Smooth muscle cell of the umbilical artery (primary cell): ENCODE data around the gene GADD45G. TPM values are rescaled to one million over a fixed set of nuclear protein-coding genes. Genes with fewer than 3 reads are reported as not detected.

Source experiments
- total RNA-seq: library from RNA; depleted of rRNA; stranded (reverse); fragments of >200 nt; gene quantifications from 2 replicates; pipeline ENCODE4 v1.2.3, GENCODE V29; 2014

The GADD45G gene, protein sequence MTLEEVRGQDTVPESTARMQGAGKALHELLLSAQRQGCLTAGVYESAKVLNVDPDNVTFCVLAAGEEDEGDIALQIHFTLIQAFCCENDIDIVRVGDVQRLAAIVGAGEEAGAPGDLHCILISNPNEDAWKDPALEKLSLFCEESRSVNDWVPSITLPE
- 0.51 and 1.8 TPM in 2 replicates for total RNA-seq

DNA sequence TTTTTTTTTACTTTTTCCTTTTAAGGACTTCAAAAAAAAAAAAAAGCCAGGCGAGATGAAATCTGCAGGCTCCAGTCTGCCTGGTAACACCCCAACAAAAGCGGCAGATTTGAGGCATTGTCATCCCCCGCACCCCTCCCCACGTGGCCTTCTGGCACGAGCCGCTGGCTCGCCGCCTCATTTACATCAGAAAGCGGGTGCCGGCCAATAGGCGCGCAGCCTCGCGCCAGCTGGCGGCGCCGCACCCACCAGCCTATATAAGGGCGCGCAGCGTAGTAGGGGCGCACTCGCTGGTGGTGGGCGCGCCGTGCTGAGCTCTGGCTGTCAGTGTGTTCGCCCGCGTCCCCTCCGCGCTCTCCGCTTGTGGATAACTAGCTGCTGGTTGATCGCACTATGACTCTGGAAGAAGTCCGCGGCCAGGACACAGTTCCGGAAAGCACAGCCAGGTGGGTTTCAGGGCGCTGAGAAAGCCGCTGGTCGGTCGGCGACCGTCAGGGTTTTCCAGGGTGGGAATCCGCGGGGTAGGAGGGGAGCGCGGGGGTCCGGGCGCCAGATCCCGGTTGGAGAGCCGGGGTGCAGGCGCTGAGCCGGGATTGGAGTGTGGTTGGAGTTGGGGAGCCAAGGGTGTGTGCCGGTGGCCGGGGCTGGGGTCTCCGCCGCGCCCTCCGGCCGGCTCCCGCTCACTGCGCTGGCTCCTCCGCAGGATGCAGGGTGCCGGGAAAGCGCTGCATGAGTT is at the start of gene GADD45G:
GADD45G (plus strand) TSS at position 284 of the 736 bp plus-strand sequence; CDS start at position 394, 110 bp downstream.

Other genes with a start within 250 kb of the GADD45G start
- 0.14 and 0.30 TPM in 2 replicates for gene SEMA4D, start 106.9 kb upstream of the GADD45G start, total RNA-seq